ENCODE data around the gene SRRM2.
"Not testable (repeated sequence)": the region's sequence is repeated elsewhere in the genome, so short reads cannot be mapped to it uniquely, and the experiment has no call there.

SRRM2 gene

GRCh38 chr16:2720064-2720457, 32.4 kb upstream of the SRRM2 start, which contains the start of gene PRSS27:
Gene PRSS27 (minus strand): TSS chr16:2720224. CDS start chr16:2720160, 64 bp downstream.
- peak within 1 kb of the TSS; percentile 56 for H3K4me3 ChIP-seq (replicated peaks; ENCODE audit: low read depth, low read length)
- no peak for DNase-seq (ENCODE audit: low read depth)

DNA sequence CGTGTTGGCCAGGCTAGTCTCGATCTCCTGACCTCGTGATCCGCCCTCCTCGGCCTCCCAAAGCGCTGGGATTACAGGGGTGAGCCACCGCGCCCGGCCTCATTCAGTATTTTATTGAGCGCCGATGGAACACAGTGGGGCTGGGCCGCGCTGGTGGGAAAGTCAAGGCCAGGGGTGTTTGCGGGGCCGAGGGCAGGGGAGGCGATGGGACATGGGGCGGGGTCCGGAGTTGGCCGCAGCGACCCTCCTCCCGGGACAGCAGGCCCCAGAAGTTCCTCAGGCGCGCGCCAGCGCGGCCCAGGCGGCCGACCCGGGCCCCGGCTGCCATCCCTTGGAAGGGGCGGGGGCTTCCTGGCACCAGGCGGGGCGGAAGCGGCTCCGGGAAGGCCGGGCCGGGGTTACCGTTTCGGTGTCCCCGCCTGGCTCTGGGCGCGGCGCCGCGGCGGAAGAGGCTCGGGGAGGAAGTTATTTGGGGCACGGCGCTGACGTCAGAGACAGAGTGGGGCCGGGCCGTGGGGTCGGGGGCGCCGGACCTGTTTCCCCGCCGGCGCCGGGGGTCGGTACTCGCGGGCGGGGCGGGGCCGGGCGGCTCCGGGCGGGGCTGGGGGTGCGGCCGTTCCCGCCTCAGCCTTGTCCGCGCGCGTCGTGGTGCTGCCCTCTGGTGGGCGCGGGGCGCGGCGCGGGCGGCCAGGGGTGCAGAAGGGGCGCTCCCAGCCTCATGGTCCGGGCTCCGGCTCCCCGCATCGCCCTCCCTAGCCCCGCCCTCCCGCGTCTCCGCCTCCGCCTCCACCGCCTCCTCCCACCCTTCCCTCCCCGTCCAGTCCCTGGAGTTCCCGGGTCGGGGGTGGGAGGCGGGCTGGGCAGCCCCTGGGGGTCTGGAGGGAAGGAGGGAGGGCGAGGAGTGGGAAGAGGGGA, 31.5 kb upstream of the SRRM2 start:
- peak; percentile 80 for DNase-seq (ENCODE audit: low read depth)
- peak overlapping the region; percentile 56 for H3K4me3 ChIP-seq (replicated peaks; ENCODE audit: low read depth, low read length)
- TF ChIP-seq, protein P1, sequence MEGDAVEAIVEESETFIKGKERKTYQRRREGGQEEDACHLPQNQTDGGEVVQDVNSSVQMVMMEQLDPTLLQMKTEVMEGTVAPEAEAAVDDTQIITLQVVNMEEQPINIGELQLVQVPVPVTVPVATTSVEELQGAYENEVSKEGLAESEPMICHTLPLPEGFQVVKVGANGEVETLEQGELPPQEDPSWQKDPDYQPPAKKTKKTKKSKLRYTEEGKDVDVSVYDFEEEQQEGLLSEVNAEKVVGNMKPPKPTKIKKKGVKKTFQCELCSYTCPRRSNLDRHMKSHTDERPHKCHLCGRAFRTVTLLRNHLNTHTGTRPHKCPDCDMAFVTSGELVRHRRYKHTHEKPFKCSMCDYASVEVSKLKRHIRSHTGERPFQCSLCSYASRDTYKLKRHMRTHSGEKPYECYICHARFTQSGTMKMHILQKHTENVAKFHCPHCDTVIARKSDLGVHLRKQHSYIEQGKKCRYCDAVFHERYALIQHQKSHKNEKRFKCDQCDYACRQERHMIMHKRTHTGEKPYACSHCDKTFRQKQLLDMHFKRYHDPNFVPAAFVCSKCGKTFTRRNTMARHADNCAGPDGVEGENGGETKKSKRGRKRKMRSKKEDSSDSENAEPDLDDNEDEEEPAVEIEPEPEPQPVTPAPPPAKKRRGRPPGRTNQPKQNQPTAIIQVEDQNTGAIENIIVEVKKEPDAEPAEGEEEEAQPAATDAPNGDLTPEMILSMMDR (IDR thresholded peaks at IDR 0.05; ENCODE audit: low read length, missing control alignments), result no peak

More at GRCh38 chr16:2720064-2720457, 32.4 kb upstream of the SRRM2 start, which contains the start of gene PRSS27:
- TF ChIP-seq, protein P1 (IDR thresholded peaks at IDR 0.05; ENCODE audit: low read length, missing control alignments), result no peak

- peak overlapping the region; percentile 56 for H3K4me3 ChIP-seq (replicated peaks; ENCODE audit: low read depth, low read length)
Observed at GRCh38 chr16:2721634-2722173, 30.7 kb upstream of the SRRM2 start.

GRCh38 chr16:2724088-2724676, 28.3 kb upstream of the SRRM2 start:
- no peak for DNase-seq (ENCODE audit: low read depth)
- no peak overlapping the region for H3K4me3 ChIP-seq (replicated peaks; ENCODE audit: low read depth, low read length)
- TF ChIP-seq, protein P1 (IDR thresholded peaks at IDR 0.05; ENCODE audit: low read length, missing control alignments), result no peak

More at GRCh38 chr16:2721634-2722173, 30.7 kb upstream of the SRRM2 start:
- DNase-seq (ENCODE audit: low read depth), result not testable (repeated sequence)

DNA sequence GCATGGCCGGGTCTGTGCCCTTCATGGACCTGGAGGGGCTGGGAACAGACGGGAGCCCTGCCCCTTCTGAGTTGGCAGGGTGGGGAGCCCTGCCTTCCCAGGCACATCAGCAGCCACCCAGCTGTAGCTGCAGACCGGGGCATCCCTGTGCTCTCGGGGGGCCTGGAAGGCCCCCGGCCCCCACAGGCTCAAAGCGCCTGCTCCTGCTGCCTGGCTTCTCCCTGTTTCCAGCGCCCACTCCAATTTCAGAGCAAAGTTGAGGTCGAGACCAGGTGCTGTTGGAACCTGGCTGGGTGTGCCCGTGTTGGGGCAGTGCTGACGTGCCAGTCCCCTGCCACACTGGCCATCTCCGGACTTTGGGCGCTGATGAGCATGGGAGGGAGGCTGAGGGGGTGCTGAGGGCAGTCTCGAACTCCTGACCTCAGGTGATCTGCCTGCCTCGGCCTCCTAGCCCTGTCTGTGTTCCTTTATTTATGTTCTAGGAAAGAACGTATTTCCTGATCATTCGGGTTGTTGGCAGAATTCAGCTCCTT, 27.6 kb upstream of the SRRM2 start:
- H3K4me3 ChIP-seq (replicated peaks; ENCODE audit: low read depth, low read length), result no peak overlapping the region
- TF ChIP-seq, protein P1 (IDR thresholded peaks at IDR 0.05; ENCODE audit: low read length, missing control alignments), result no peak
- no peak for DNase-seq (ENCODE audit: low read depth)

GRCh38 chr16:2726923-2727322, 25.5 kb upstream of the SRRM2 start:
- no peak for DNase-seq (ENCODE audit: low read depth)
- TF ChIP-seq, protein P1 (IDR thresholded peaks at IDR 0.05; ENCODE audit: low read length, missing control alignments), result no peak
- no peak overlapping the region for H3K4me3 ChIP-seq (replicated peaks; ENCODE audit: low read depth, low read length)

GRCh38 chr16:2728034-2728433, 24.4 kb upstream of the SRRM2 start:
- TF ChIP-seq, protein P1 (IDR thresholded peaks at IDR 0.05; ENCODE audit: low read length, missing control alignments), result no peak
- no peak overlapping the region for H3K4me3 ChIP-seq (replicated peaks; ENCODE audit: low read depth, low read length)
- no peak for DNase-seq (ENCODE audit: low read depth)

Measured in fibroblast of pulmonary artery (primary cell).